Left lung (tissue), 10 donors: Measurements from ENCODE around the gene OR10G3. TPM values are rescaled to one million over a fixed set of nuclear protein-coding genes. Genes with fewer than 3 reads are reported as not detected.

Experiments used
- ATAC-seq: fragments of 200-7000 bp; cut with Tn5 transposase; one replicate; pipeline ENCODE4 v1.9.1; 2020; ENCODE audit warnings: moderate library complexity
- DNase-seq, 4 donors: peaks; one replicate each; pipeline ENCODE4 v3.0.0-alpha.2; 2013 to 2020
- H3K27ac ChIP-seq, 2 donors: fragments of 200-600 bp; sonication (generic) in 1 of 2; one replicate each; pipeline versions ENCODE4 v1.5.0 to v1.8.0; 2020 to 2021
- H3K27me3 ChIP-seq, 2 donors: fragments of 200-600 bp; sonication (generic) in 1 of 2; one replicate each; pipeline versions ENCODE4 v1.5.0 to v1.8.0; 2020 to 2021
- H3K36me3 ChIP-seq, 2 donors: fragments of 200-600 bp; sonication (generic) in 1 of 2; one replicate each; pipeline versions ENCODE4 v1.5.0 to v1.8.0; 2020 to 2021
- H3K4me1 ChIP-seq, 2 donors: fragments of 200-600 bp; one replicate each; pipeline ENCODE4 v1.8.0; 2021
- H3K4me3 ChIP-seq, 2 donors: fragments of 200-600 bp; sonication (generic) in 1 of 2; one replicate each; pipeline versions ENCODE4 v1.5.0 to v1.8.0; 2020 to 2021; ENCODE audit warnings: mild to moderate bottlenecking in 1 of 2
- H3K9me3 ChIP-seq, 2 donors: fragments of 200-600 bp; sonication (generic) in 1 of 2; one replicate each; pipeline versions ENCODE4 v1.5.0 to v1.8.0; 2020 to 2021
- CTCF ChIP-seq, 2 donors: fragments of 200-600 bp; sonication (generic) in 1 of 2; IDR thresholded peaks; one replicate each; pipeline versions ENCODE4 v1.5.0 to v1.8.0; 2021; ENCODE audit warnings: antibody characterized with exemption in 2 of 2
- intact Hi-C, 2 donors: fragments of 100-400 bp; cut with DNase I; formaldehyde crosslinking; loops; one replicate each; pipeline versions ENCODE4 v1.11.2 to v1.14.2; 2022
- polyA plus RNA-seq, 6 donors: library from polyadenylated mRNA; unstranded; fragments of 120-200 nt; gene quantifications; one replicate each; pipeline ENCODE4 v1.2.1, GENCODE V29; 2013; ENCODE audit not compliant: insufficient read length in 6 of 6
- total RNA-seq, 2 donors: library from RNA; stranded (reverse); fragmentation: NEBNext Ultra II Directional; extraction: Animal tissue kit (Norgen Biotek cat#: 25700); gene quantifications; one replicate each; pipeline ENCODE4 v1.2.1, GENCODE V29; 2021
- donor health status: DM: no; HTN: yes; CAD: no.
- donor health status: DM: no; HTN: no; CAD: no.

Gene OR10G3
- total and polyA plus RNA-seq, 8 donors, result 0.06 to 0.08 (median 0.07) TPM; not detected in 5

DNA sequence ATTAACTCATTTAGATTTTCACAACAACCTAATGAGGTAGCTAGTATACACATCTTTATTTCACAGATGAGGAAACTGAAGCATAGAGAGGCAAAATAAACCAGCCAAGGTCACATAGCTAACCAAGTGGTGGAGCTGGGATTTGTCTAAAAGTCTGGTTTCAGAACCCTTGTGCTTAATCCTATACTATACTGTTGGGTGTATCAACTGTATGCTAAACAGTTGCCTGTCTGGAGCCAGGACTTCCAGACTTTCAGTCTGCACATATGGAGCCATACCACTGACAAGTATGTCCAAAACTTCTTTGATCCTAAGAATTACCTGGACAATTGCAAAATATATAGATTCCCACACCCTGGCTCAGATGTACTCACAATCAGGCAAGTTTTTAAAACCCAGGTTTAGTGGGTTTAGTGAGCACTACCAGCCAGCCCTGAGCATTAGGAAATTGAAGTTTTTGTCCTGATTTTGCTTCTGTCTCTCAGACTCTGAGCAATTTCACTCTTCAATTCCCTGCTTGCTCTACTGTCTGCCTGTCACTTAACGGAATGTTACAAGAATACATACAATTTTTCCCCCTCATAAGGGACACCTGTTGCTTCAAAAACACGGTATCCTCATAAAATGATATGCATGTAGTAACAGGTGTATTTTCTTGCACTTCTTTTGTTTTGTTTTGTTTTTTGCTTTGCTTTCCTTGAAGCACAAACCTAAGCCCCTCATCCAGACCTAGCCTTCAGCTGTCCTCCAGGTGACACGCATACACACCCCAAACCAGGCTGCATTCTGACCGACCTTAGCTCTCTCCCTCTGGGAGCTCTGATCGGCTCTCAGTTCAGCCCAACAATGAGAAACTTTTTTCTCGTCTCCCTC is 44.1 kb downstream of the OR10G3 start:
- no peaks in the 10 kb centered on the region for H3K9me3 ChIP-seq
- intact Hi-C loops, result no loop called here
- DNase-seq, result no peak
- peaks cover 0 to 6% of the 10 kb centered on the region in 2 donors for H3K4me1 ChIP-seq
- TF ChIP-seq CTCF (IDR thresholded peaks at IDR 0.05), result no peak
- H3K4me3 ChIP-seq, result no peak overlapping the region
- peaks cover 18 to 74% of the 10 kb centered on the region in 2 donors for H3K27me3 ChIP-seq
- no peak overlapping the region for H3K27ac ChIP-seq
- ATAC-seq, result peak; percentile 41
- no peaks in the 10 kb centered on the region for H3K36me3 ChIP-seq

GRCh38 chr14:21534576-21534975 is 45.3 kb downstream of the OR10G3 start:
- Histone ChIP-seq H3K27ac (no peak overlapping the region), H3K9me3 (no peaks in the 10 kb centered on the region), H3K4me3 (no peak overlapping the region), H3K36me3 (no peaks in the 10 kb centered on the region), H3K27me3 (peaks cover 18 to 67% of the 10 kb centered on the region in 2 donors), H3K4me1 (peaks cover 0 to 6% of the 10 kb centered on the region in 2 donors)
- no peak for DNase-seq
- ATAC-seq, result no peak
- TF ChIP-seq CTCF (IDR thresholded peaks at IDR 0.05), result no peak
- intact Hi-C loops, result no loop called here

DNA sequence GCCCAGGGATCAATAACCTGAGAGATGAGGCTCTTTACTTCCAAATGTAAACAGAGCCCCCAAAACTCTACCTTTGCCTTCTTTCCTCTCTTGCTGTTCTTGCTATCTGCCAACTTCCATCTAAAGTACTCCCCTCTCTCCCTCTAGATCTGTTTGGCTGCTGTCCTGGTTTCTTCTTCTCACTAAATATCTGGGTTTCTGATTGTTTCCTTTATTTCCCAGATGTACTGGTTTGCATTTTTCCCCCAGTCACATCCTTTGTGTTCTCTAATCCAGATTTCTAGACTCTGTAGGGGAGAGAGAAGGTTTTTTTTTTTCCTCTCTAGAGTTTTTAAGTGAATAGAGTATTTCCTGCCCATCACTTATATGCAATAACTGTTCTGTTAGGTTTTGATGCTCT is 46.6 kb downstream of the OR10G3 start:
- H3K36me3 ChIP-seq, result no peaks in the 10 kb centered on the region
- H3K4me3 ChIP-seq, result no peak overlapping the region
- no peak overlapping the region for H3K27ac ChIP-seq
- no peak for TF ChIP-seq CTCF (IDR thresholded peaks at IDR 0.05)
- intact Hi-C loops, result no loop called here
- ATAC-seq (no peak), DNase-seq (no peak)
- peaks cover 0 to 13% of the 10 kb centered on the region in 2 donors for H3K4me1 ChIP-seq
- no peaks in the 10 kb centered on the region for H3K9me3 ChIP-seq
- peaks cover 18 to 54% of the 10 kb centered on the region in 2 donors for H3K27me3 ChIP-seq

GRCh38 chr14:21529515-21529914 is 50.4 kb downstream of the OR10G3 start:
- DNase-seq (no peak), ATAC-seq (no peak)
- Histone ChIP-seq H3K27me3 (peaks cover 0 to 27% of the 10 kb centered on the region in 2 donors), H3K9me3 (no peaks in the 10 kb centered on the region), H3K4me1 (peaks cover 0 to 33% of the 10 kb centered on the region in 2 donors), H3K27ac (no peak overlapping the region), H3K36me3 (no peaks in the 10 kb centered on the region), H3K4me3 (no peak overlapping the region)
- no peak for TF ChIP-seq CTCF (IDR thresholded peaks at IDR 0.05)
- intact Hi-C loops, result no loop called here
